Measurements from ENCODE around the gene SLC25A52.

Gene SLC25A52

DNA sequence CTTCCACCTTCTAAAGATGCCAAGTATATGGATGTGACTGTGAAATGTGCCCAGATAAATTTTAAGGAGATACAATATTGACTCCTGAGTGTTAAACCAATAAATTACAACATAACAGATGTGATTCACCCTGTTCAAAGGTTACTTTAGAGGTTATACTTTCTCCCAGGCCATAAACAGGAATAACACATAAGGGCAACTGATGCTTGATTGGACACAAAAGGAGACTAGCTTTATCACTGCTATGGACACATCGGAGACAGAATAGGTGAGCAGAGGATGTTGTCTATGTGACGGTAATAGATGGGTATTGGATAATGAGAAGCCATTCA lies 31.9 kb upstream of the SLC25A52 start:
- no peak overlapping the region for H3K4me3 ChIP-seq (ENCODE audit: low read length)
- DNase-seq, result no peak
- H3K79me2 ChIP-seq (ENCODE audit: low read length), result no peaks in the 10 kb centered on the region
- TF ChIP-seq EZH2 (optimal IDR thresholded peaks at IDR 0.05; ENCODE audit: low read depth, low read length), result no peak
- TF ChIP-seq EZH2phosphoT487 (IDR thresholded peaks at IDR 0.05; ENCODE audit: low read length), result no peak
- no peak for TF ChIP-seq CTCF (IDR thresholded peaks at IDR 0.05; ENCODE audit: low read length)
- H3K9me3 ChIP-seq (replicated peaks; ENCODE audit: insufficient read depth, low read length), result no peaks in the 10 kb centered on the region
- H3K9ac ChIP-seq (ENCODE audit: low read length), result no peak overlapping the region
- no peaks in the 10 kb centered on the region for H4K20me1 ChIP-seq (ENCODE audit: insufficient read depth, low read length)
- no peaks in the 10 kb centered on the region for H3F3A ChIP-seq (ENCODE audit: insufficient read depth, low read length)
- no peak overlapping the region for H3K27ac ChIP-seq (ENCODE audit: low read length)
- H3K4me1 ChIP-seq (ENCODE audit: low read length), result no peaks in the 10 kb centered on the region
- H3K4me2 ChIP-seq (ENCODE audit: low read depth, low read length), result no peak overlapping the region
- no peaks in the 10 kb centered on the region for H3K9me2 ChIP-seq (replicated peaks; ENCODE audit: insufficient read depth, low read length)
- H3K27me3 ChIP-seq (replicated peaks; ENCODE audit: insufficient read depth, low read length), result no peaks in the 10 kb centered on the region
- no peaks in the 10 kb centered on the region for H3K36me3 ChIP-seq (replicated peaks; ENCODE audit: insufficient read depth, low read length)
- no peak overlapping the region for H2AFZ ChIP-seq (ENCODE audit: low read length)

DNA sequence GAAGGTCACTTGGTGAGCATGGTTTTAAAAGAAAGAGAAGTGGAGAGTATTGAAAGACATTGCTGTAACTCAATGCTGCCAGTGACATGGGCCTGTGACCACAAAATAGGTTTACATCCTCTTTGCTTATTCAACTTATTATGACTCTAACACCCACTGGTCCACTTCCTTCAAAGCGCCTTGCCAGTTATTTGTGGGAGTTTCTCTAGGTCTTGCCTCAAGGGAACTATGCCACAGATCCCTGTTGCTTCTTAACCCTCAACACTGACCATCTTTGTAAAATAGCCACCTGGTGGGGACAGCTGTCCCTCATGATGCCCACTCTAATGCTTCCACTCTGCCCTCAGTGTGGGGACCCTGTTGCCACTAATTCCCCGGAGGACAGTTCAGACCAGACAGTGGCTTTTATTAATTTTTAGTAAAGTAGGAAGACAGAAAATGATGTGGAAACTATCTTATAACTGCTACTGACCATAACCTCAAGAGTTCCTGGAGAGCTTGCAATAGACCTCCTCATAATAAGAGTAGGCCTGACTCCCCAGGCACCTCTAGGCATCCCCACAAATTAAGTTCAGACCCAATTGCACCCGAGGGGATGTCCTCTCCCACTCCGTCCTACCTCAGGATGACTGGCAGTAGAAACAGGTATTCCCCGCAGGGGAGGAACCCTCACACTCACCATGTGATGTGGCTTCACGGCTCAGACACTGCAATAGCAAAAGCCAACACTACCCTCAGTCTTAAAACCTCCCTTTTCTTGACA lies 31.3 kb upstream of the SLC25A52 start:
- no peaks in the 10 kb centered on the region for H4K20me1 ChIP-seq (ENCODE audit: insufficient read depth, low read length)
- TF ChIP-seq CTCF (IDR thresholded peaks at IDR 0.05; ENCODE audit: low read length) (no peak), EZH2phosphoT487 (IDR thresholded peaks at IDR 0.05; ENCODE audit: low read length) (no peak), EZH2 (optimal IDR thresholded peaks at IDR 0.05; ENCODE audit: low read depth, low read length) (no peak)
- no peaks in the 10 kb centered on the region for H3K27me3 ChIP-seq (replicated peaks; ENCODE audit: insufficient read depth, low read length)
- DNase-seq, result peak; percentile 25
- no peaks in the 10 kb centered on the region for H3K9me3 ChIP-seq (replicated peaks; ENCODE audit: insufficient read depth, low read length)
- no peak overlapping the region for H3K4me2 ChIP-seq (ENCODE audit: low read depth, low read length)
- no peak overlapping the region for H2AFZ ChIP-seq (ENCODE audit: low read length)
- no peak overlapping the region for H3K4me3 ChIP-seq (ENCODE audit: low read length)
- no peaks in the 10 kb centered on the region for H3K9me2 ChIP-seq (replicated peaks; ENCODE audit: insufficient read depth, low read length)
- no peak overlapping the region for H3K27ac ChIP-seq (ENCODE audit: low read length)
- no peak overlapping the region for H3K9ac ChIP-seq (ENCODE audit: low read length)
- no peaks in the 10 kb centered on the region for H3K36me3 ChIP-seq (replicated peaks; ENCODE audit: insufficient read depth, low read length)
- no peaks in the 10 kb centered on the region for H3K4me1 ChIP-seq (ENCODE audit: low read length)
- H3F3A ChIP-seq (ENCODE audit: insufficient read depth, low read length), result no peaks in the 10 kb centered on the region
- no peaks in the 10 kb centered on the region for H3K79me2 ChIP-seq (ENCODE audit: low read length)

DNA sequence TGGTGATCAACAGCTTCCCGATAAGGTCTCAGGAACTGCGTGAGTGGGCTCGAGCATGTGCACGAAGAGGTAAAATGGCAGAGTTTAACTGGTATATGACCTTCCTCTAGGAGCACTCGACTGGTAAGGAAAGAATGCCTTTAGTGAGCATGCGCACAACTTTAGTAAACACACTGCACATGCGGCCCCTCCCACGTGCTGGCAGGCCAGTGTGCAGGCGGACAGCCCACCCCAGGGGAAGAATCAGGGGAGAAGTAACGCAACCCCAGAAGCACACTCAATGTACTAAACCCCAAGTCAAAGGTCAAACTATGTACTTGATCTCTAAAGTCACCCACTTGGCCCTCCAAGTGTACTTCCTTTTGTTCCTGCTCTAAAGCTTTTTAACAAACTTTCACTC lies 28.7 kb upstream of the SLC25A52 start:
- Histone ChIP-seq H3K9me2 (replicated peaks; ENCODE audit: insufficient read depth, low read length) (no peaks in the 10 kb centered on the region), H3K36me3 (replicated peaks; ENCODE audit: insufficient read depth, low read length) (no peaks in the 10 kb centered on the region), H3F3A (ENCODE audit: insufficient read depth, low read length) (no peaks in the 10 kb centered on the region), H3K4me3 (ENCODE audit: low read length) (no peak overlapping the region), H3K9me3 (replicated peaks; ENCODE audit: insufficient read depth, low read length) (no peaks in the 10 kb centered on the region), H3K27ac (ENCODE audit: low read length) (no peak overlapping the region), H3K4me1 (ENCODE audit: low read length) (no peaks in the 10 kb centered on the region), H3K9ac (ENCODE audit: low read length) (no peak overlapping the region), H2AFZ (ENCODE audit: low read length) (no peak overlapping the region), H3K79me2 (ENCODE audit: low read length) (no peaks in the 10 kb centered on the region), H3K4me2 (ENCODE audit: low read depth, low read length) (no peak overlapping the region), H4K20me1 (ENCODE audit: insufficient read depth, low read length) (no peaks in the 10 kb centered on the region), H3K27me3 (replicated peaks; ENCODE audit: insufficient read depth, low read length) (no peaks in the 10 kb centered on the region)
- no peak for TF ChIP-seq EZH2 (optimal IDR thresholded peaks at IDR 0.05; ENCODE audit: low read depth, low read length)
- no peak for TF ChIP-seq EZH2phosphoT487 (IDR thresholded peaks at IDR 0.05; ENCODE audit: low read length)
- TF ChIP-seq CTCF (IDR thresholded peaks at IDR 0.05; ENCODE audit: low read length), result no peak
- no peak for DNase-seq

Data from MM.1S (cell line).